ENCODE results near the gene FKBP2. TPM values are rescaled to one million over a fixed set of nuclear protein-coding genes. Genes with fewer than 3 reads are reported as not detected.

Gene FKBP2
- total and polyA plus RNA-seq, 4 donors = 65.2 to 397 (median 150) TPM

DNA sequence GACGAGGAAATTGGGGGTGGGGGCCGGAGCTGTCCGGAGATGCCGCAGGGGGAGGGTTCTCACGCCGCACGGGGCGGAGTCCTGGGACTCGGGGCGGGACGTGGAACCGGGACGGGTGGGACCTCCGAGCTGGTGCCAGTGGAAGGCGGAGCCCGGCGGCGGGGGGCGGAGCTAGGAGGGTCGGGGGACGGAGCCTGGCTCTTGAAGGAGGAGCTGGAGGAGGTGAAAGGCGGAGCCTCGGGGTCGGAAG is 271 bp downstream of the FKBP2 start:
- Histone ChIP-seq H3K9me3 (ENCODE audit: control insufficient read depth in 4 of 4, insufficient read depth in 3 of 4, low read length in 3 of 4) (no peaks in the 10 kb centered on the region), H3K9ac (ENCODE audit: insufficient read depth in 1 of 2, low read length in 2 of 2) (peak overlapping the region in 1 of 2 donors; percentile 61), H3K4me1 (ENCODE audit: control insufficient read depth in 5 of 5, insufficient read depth in 5 of 5, low read length in 5 of 5) (peaks cover 0 to 24% (median 20%) of the 10 kb centered on the region in 5 donors), H3K4me3 (peak overlapping the region; percentile 61), H3K27me3 (ENCODE audit: control insufficient read depth in 3 of 3, insufficient read depth in 3 of 3, low read length in 2 of 3) (no peaks in the 10 kb centered on the region), H3K27ac (ENCODE audit: low read depth in 1 of 2, low read length in 1 of 2) (peak overlapping the region; percentile 92 to 96), H3K36me3 (ENCODE audit: control insufficient read depth in 4 of 4, insufficient read depth in 4 of 4, low read length in 4 of 4) (peaks cover 0 to 23% (median 6%) of the 10 kb centered on the region in 4 donors)
- WGBS, 2 donors = 1% methylated on average over 24 of the region's 24 CpGs
- no peak for TF ChIP-seq CTCF (IDR thresholded peaks at IDR 0.05; ENCODE audit: control extremely low read depth, extremely low read depth)
- DNase-seq (peak in 2 of 3 donors; percentile 100), ATAC-seq (ENCODE audit: insufficient read depth, low FRiP score) (no peak)

- no peak for TF ChIP-seq CTCF (IDR thresholded peaks at IDR 0.05; ENCODE audit: control extremely low read depth, extremely low read depth)
- Histone ChIP-seq H3K36me3 (ENCODE audit: control insufficient read depth in 4 of 4, insufficient read depth in 4 of 4, low read length in 4 of 4) (peaks cover 0 to 23% (median 6%) of the 10 kb centered on the region in 4 donors), H3K4me1 (ENCODE audit: control insufficient read depth in 5 of 5, insufficient read depth in 5 of 5, low read length in 5 of 5) (peaks cover 0 to 24% (median 20%) of the 10 kb centered on the region in 5 donors), H3K9ac (ENCODE audit: insufficient read depth in 1 of 2, low read length in 2 of 2) (peak overlapping the region in 1 of 2 donors; percentile 53), H3K27me3 (ENCODE audit: control insufficient read depth in 3 of 3, insufficient read depth in 3 of 3, low read length in 2 of 3) (no peaks in the 10 kb centered on the region), H3K27ac (ENCODE audit: low read depth in 1 of 2, low read length in 1 of 2) (peak overlapping the region; percentile 88 to 95), H3K9me3 (ENCODE audit: control insufficient read depth in 4 of 4, insufficient read depth in 3 of 4, low read length in 3 of 4) (no peaks in the 10 kb centered on the region), H3K4me3 (peak overlapping the region; percentile 75)
- DNase-seq (peak; percentile 43 to 100 (median 56)), ATAC-seq (ENCODE audit: insufficient read depth, low FRiP score) (peak; percentile 84)
- 0 to 1% methylated on average over 58 to 63 of the region's 63 CpGs for WGBS, 2 donors
Measured at GRCh38 chr11:64241491-64242374, 838 bp downstream of the FKBP2 start.

- H3K4me1 ChIP-seq (ENCODE audit: control insufficient read depth in 5 of 5, insufficient read depth in 5 of 5, low read length in 5 of 5) = peaks cover 0 to 31% (median 17%) of the 10 kb centered on the region in 5 donors
- WGBS, 2 donors = 89 to 91% methylated on average over 8 of the region's 8 CpGs
- DNase-seq (no peak), ATAC-seq (ENCODE audit: insufficient read depth, low FRiP score) (no peak)
- H3K4me3 ChIP-seq = no peak overlapping the region
- no peaks in the 10 kb centered on the region for H3K9me3 ChIP-seq (ENCODE audit: control insufficient read depth in 4 of 4, insufficient read depth in 3 of 4, low read length in 3 of 4)
- H3K9ac ChIP-seq (ENCODE audit: insufficient read depth in 1 of 2, low read length in 2 of 2) = no peak overlapping the region
- H3K36me3 ChIP-seq (ENCODE audit: control insufficient read depth in 4 of 4, insufficient read depth in 4 of 4, low read length in 4 of 4) = peaks cover 0 to 15% (median 3%) of the 10 kb centered on the region in 4 donors
- H3K27me3 ChIP-seq (ENCODE audit: control insufficient read depth in 3 of 3, insufficient read depth in 3 of 3, low read length in 2 of 3) = no peaks in the 10 kb centered on the region
- H3K27ac ChIP-seq (ENCODE audit: low read depth in 1 of 2, low read length in 1 of 2) = no peak overlapping the region
- no peak for TF ChIP-seq CTCF (IDR thresholded peaks at IDR 0.05; ENCODE audit: control extremely low read depth, extremely low read depth)
Measured at GRCh38 chr11:64243236-64243854, 2.5 kb downstream of the FKBP2 start.
